ENCODE measurements around the gene PRKD1. TPM values are rescaled to one million over a fixed set of nuclear protein-coding genes. Genes with fewer than 3 reads are reported as not detected.

The PRKD1 gene
- total RNA-seq, 1 experiment from 2014 or later, result 9.7 TPM

- DNase-seq, result no peak
- BruUV-seq (replicated peaks), result no TSS peak
- CTCF ChIA-PET, result no interaction called here
- intact Hi-C loops (cut with micrococcal nuclease; ENCODE audit: unreplicated experiment), result no loop called here
- Mint-ChIP-seq H3K27ac (ENCODE audit: unreplicated experiment) (no peak overlapping the region), H3K4me3 (ENCODE audit: low read depth, unreplicated experiment) (no peak overlapping the region), H3K9me3 (ENCODE audit: low read depth, unreplicated experiment) (no peaks in the 10 kb centered on the region), H3K27me3 (ENCODE audit: unreplicated experiment) (no peaks in the 10 kb centered on the region), H3K36me3 (ENCODE audit: insufficient read depth, unreplicated experiment) (no peaks in the 10 kb centered on the region), H3K4me1 (ENCODE audit: low read depth, unreplicated experiment) (no peaks in the 10 kb centered on the region)
- no peak for TF ChIP-seq CTCF (IDR thresholded peaks at IDR 0.05; ENCODE audit: unreplicated experiment)
Measured at GRCh38 chr14:29821661-29822429, 105.8 kb downstream of the PRKD1 start.

GRCh38 chr14:29821242-29821641 is 106.4 kb downstream of the PRKD1 start:
- CTCF ChIA-PET, result no interaction called here
- Mint-ChIP-seq H3K27me3 (ENCODE audit: unreplicated experiment) (no peaks in the 10 kb centered on the region), H3K9me3 (ENCODE audit: low read depth, unreplicated experiment) (no peaks in the 10 kb centered on the region), H3K4me1 (ENCODE audit: low read depth, unreplicated experiment) (no peaks in the 10 kb centered on the region), H3K36me3 (ENCODE audit: insufficient read depth, unreplicated experiment) (no peaks in the 10 kb centered on the region), H3K4me3 (ENCODE audit: low read depth, unreplicated experiment) (no peak overlapping the region), H3K27ac (ENCODE audit: unreplicated experiment) (no peak overlapping the region)
- no peak for DNase-seq
- intact Hi-C loops (cut with micrococcal nuclease; ENCODE audit: unreplicated experiment), result no loop called here
- no TSS peak for BruUV-seq (replicated peaks)
- TF ChIP-seq CTCF (IDR thresholded peaks at IDR 0.05; ENCODE audit: unreplicated experiment), result no peak

GRCh38 chr14:29820785-29821184 is 106.9 kb downstream of the PRKD1 start:
- no peaks in the 10 kb centered on the region for H3K36me3 Mint-ChIP-seq (ENCODE audit: insufficient read depth, unreplicated experiment)
- H3K9me3 Mint-ChIP-seq (ENCODE audit: low read depth, unreplicated experiment), result no peaks in the 10 kb centered on the region
- no TSS peak for BruUV-seq (replicated peaks)
- no peaks in the 10 kb centered on the region for H3K27me3 Mint-ChIP-seq (ENCODE audit: unreplicated experiment)
- CTCF ChIA-PET, result interaction anchor here (0.7 kb wide), 1 partner anchor 107 kb away, joined by 3 read pairs; the partner anchor contains the start of gene PRKD1
- H3K4me3 Mint-ChIP-seq (ENCODE audit: low read depth, unreplicated experiment), result no peak overlapping the region
- no peak overlapping the region for H3K27ac Mint-ChIP-seq (ENCODE audit: unreplicated experiment)
- no peaks in the 10 kb centered on the region for H3K4me1 Mint-ChIP-seq (ENCODE audit: low read depth, unreplicated experiment)
- TF ChIP-seq CTCF (IDR thresholded peaks at IDR 0.05; ENCODE audit: unreplicated experiment), result no peak
- DNase-seq, result no peak
- intact Hi-C loops (cut with micrococcal nuclease; ENCODE audit: unreplicated experiment), result no loop called here

- H3K36me3 Mint-ChIP-seq (ENCODE audit: insufficient read depth, unreplicated experiment), result no peaks in the 10 kb centered on the region
- no peaks in the 10 kb centered on the region for H3K27me3 Mint-ChIP-seq (ENCODE audit: unreplicated experiment)
- DNase-seq, result no peak
- intact Hi-C loops (cut with micrococcal nuclease; ENCODE audit: unreplicated experiment), result no loop called here
- no TSS peak for BruUV-seq (replicated peaks)
- H3K4me3 Mint-ChIP-seq (ENCODE audit: low read depth, unreplicated experiment), result no peak overlapping the region
- CTCF ChIA-PET, result no interaction called here
- no peak overlapping the region for H3K27ac Mint-ChIP-seq (ENCODE audit: unreplicated experiment)
- peaks cover 15% of the 10 kb centered on the region for H3K4me1 Mint-ChIP-seq (ENCODE audit: low read depth, unreplicated experiment)
- TF ChIP-seq CTCF (IDR thresholded peaks at IDR 0.05; ENCODE audit: unreplicated experiment), result no peak
- no peaks in the 10 kb centered on the region for H3K9me3 Mint-ChIP-seq (ENCODE audit: low read depth, unreplicated experiment)
Measured at GRCh38 chr14:29817767-29818405, 109.8 kb downstream of the PRKD1 start.

All from Calu3 (cell line).